Measurements from ENCODE around the gene RALBP1. TPM values are rescaled to one million over a fixed set of nuclear protein-coding genes. Genes with fewer than 3 reads are reported as not detected.

RALBP1 gene
- total and polyA plus RNA-seq, 2 of the 8 experiments (the other 6 are each of a cell fraction or from before 2014, with no cell fraction given): 40.3 to 67.8 TPM

GRCh38 chr18:9494778-9495331, 19.5 kb downstream of the RALBP1 start:
- no peak overlapping the region for H3K4ac ChIP-seq (replicated peaks; ENCODE audit: insufficient read length, low read depth, low read length)
- ChIA-PET POLR2A (ENCODE audit: partially characterized antibody) (interaction anchor here (1.8 kb wide), 1 partner anchor 19 kb away, joined by 6 read pairs; the partner anchor contains the start of gene RALBP1), CTCF (ENCODE audit: partially characterized antibody) (no interaction called here)
- H3K4me2 ChIP-seq (ENCODE audit: insufficient read depth in 1 of 2, low read depth in 2 of 2, low read length in 2 of 2): peak overlapping the region; percentile 35 to 66; a peak in 1 of 4 replicates
- H2AFZ ChIP-seq (ENCODE audit: low read length): no peak overlapping the region
- no peak overlapping the region for H4K8ac ChIP-seq (ENCODE audit: extremely low read depth, insufficient read depth, low read length)
- peak overlapping the region; percentile 38 for H3K18ac ChIP-seq (ENCODE audit: extremely low read depth, low read length)
- H3K14ac ChIP-seq (ENCODE audit: insufficient read length): no peak overlapping the region
- no peak overlapping the region for H3K23ac ChIP-seq (ENCODE audit: insufficient read length)
- WGBS, 2 experiments (ENCODE audit: extremely low coverage in 1 of 2, insufficient coverage in 1 of 2, insufficient read length in 1 of 2, insufficient replicate concordance in 2 of 2, low coverage in 1 of 2, low lambda C conversion rate in 2 of 2, missing lambda C conversion rate in 1 of 2): 82% methylated on average over 9 of the region's 9 CpGs; no CpG with 5 or more reads in 1 of the 2 experiments
- H3K4me3 ChIP-seq (ENCODE audit: extremely low read depth in 1 of 4, insufficient read depth in 2 of 4, low read depth in 3 of 4, low read length in 4 of 4): peak overlapping the region in 1 of 4 experiments; percentile 25; a peak in 1 of 8 replicates
- peak overlapping the region in 1 of 4 experiments; percentile 40; a peak in 1 of 7 replicates for H3K9ac ChIP-seq (replicated peaks in 1 of 4; ENCODE audit: extremely low read depth in 1 of 4, low read depth in 3 of 4, low read length in 3 of 4)
- no peak overlapping the region for H2BK15ac ChIP-seq (ENCODE audit: low read length)
- H2BK12ac ChIP-seq (ENCODE audit: low read depth, low read length): peak overlapping the region; percentile 95
- peak overlapping the region; percentile 96 for H2AK5ac ChIP-seq (ENCODE audit: low read depth, low read length)
- peak overlapping the region; percentile 95 for H2BK5ac ChIP-seq (ENCODE audit: low read depth, low read length)
- peaks cover 3 to 7% of the 10 kb centered on the region in 2 experiments; a peak in 2 of 4 replicates for H3K9me3 ChIP-seq (ENCODE audit: insufficient read depth in 2 of 2, low read depth in 1 of 2, low read length in 1 of 2)
- H3K27me3 ChIP-seq (replicated peaks in 1 of 4; ENCODE audit: control insufficient read depth in 3 of 4, extremely low read depth in 1 of 4, insufficient read depth in 3 of 4, low read length in 3 of 4): no peaks in the 10 kb centered on the region
- no peaks in the 10 kb centered on the region for H4K20me1 ChIP-seq (replicated peaks in 1 of 2; ENCODE audit: control insufficient read depth in 1 of 2, insufficient read depth in 2 of 2, low read length in 2 of 2)
- peaks cover 2% of the 10 kb centered on the region; the same call in 1 of the 2 replicates for H3K79me1 ChIP-seq (ENCODE audit: low read depth, low read length)
- no peak overlapping the region for H2BK120ac ChIP-seq (replicated peaks; ENCODE audit: low read depth, low read length)
- H2BK20ac ChIP-seq (ENCODE audit: low read length): peak overlapping the region; percentile 72; the same call in 1 of the 2 replicates
- TF ChIP-seq SAP30 (IDR thresholded peaks at IDR 0.05; ENCODE audit: insufficient read depth, insufficient replicate concordance, low read length) (no peak), SRF (IDR thresholded peaks at IDR 0.05; ENCODE audit: low read depth, low read length) (peak; percentile 89), POLR2A (IDR thresholded peaks at IDR 0.05; ENCODE audit: control extremely low read depth in 1 of 2, low read depth in 2 of 2, low read length in 2 of 2) (peak in 1 of 2 experiments; percentile 42; a peak in 1 of 3 replicates)
- H3K79me2 ChIP-seq (ENCODE audit: control insufficient read depth in 1 of 2, insufficient read depth in 2 of 2, low read length in 2 of 2): peaks cover 0 to 62% of the 10 kb centered on the region in 2 experiments; a peak in 3 of 4 replicates
- FAIRE-seq: no peak
- no peak for DNase-seq (ENCODE audit: low read depth in 1 of 2, low spot score in 2 of 2)
- H3K56ac ChIP-seq (replicated peaks; ENCODE audit: insufficient read length, low read depth, low read length): no peak overlapping the region
- peak overlapping the region; percentile 64; the same call in 1 of the 2 replicates for H3K27ac ChIP-seq (ENCODE audit: low read depth, low read length)
- no peak overlapping the region for H4K5ac ChIP-seq (ENCODE audit: insufficient read length, low read depth, low read length)
- no peak overlapping the region for H4K91ac ChIP-seq (replicated peaks; ENCODE audit: insufficient read length, low read length)
- no peaks in the 10 kb centered on the region; the same call in 1 of the 2 replicates for H3K23me2 ChIP-seq (ENCODE audit: low read depth, low read length)
- no peaks in the 10 kb centered on the region for H3K36me3 ChIP-seq (ENCODE audit: control insufficient read depth in 2 of 4, insufficient read depth in 4 of 4, low read length in 3 of 4)
- H3K4me1 ChIP-seq (replicated peaks in 1 of 4; ENCODE audit: control insufficient read depth in 3 of 4, insufficient read depth in 4 of 4, low read length in 3 of 4): peaks cover 3 to 24% (median 20%) of the 10 kb centered on the region in 4 experiments; a peak in 5 of 7 replicates

All from H1 (cell line).